IMR-90 (cell line): ENCODE results near the gene PCAT6.

Source experiments
- BHLHE40 ChIP-seq: fragments of 150-350 bp; IDR thresholded peaks from 2 replicates; pipeline ENCODE4 v1.6.1; 2016; ENCODE audit warnings: mild to moderate bottlenecking, low read depth, low read length
- CEBPB ChIP-seq: IDR thresholded peaks from 2 replicates; pipeline ENCODE4 v1.6.1; 2012; ENCODE audit warnings: low read depth, low read length, improper control_type of control experiment
- CHD1 ChIP-seq: IDR thresholded peaks from 2 replicates; pipeline ENCODE4 v1.6.1; 2012; ENCODE audit warnings: low read depth, low read length, improper control_type of control experiment
- CTCF ChIP-seq: conservative IDR thresholded peaks from 2 replicates; pipeline ENCODE4 v1.5.1; 2012; ENCODE audit warnings: mild to moderate bottlenecking, low read depth, low read length, improper control_type of control experiment
- ELK1 ChIP-seq: fragments of 150-350 bp; IDR thresholded peaks from 2 replicates; pipeline ENCODE4 v1.6.1; 2016; ENCODE audit warnings: low read depth, mild to moderate bottlenecking, low read length, moderate library complexity, borderline replicate concordance
- MAFK ChIP-seq: IDR thresholded peaks from 2 replicates; pipeline ENCODE4 v1.6.1; 2012; ENCODE audit warnings: low read depth, low read length, improper control_type of control experiment
- MAZ ChIP-seq: IDR thresholded peaks from 2 replicates; pipeline ENCODE4 v1.6.1; 2012; ENCODE audit warnings: low read depth, mild to moderate bottlenecking, low read length, improper control_type of control experiment, moderate library complexity, borderline replicate concordance
- POLR2A ChIP-seq: IDR thresholded peaks from 2 replicates; pipeline ENCODE4 v1.6.1; 2012; ENCODE audit warnings: mild to moderate bottlenecking, low read depth, low read length
- RAD21 ChIP-seq: IDR thresholded peaks from 2 replicates; pipeline ENCODE4 v1.6.1; 2012; ENCODE audit warnings: low read length, improper control_type of control experiment
- RFX5 ChIP-seq: IDR thresholded peaks from 2 replicates; pipeline ENCODE4 v1.8.0; 2012; ENCODE audit warnings: low read depth, mild to moderate bottlenecking, low read length, moderate library complexity
- SMC3 ChIP-seq: fragments of 150-350 bp; IDR thresholded peaks from 2 replicates; pipeline ENCODE4 v1.6.1; 2016; ENCODE audit warnings: low read depth, mild to moderate bottlenecking, antibody characterized with exemption, low read length, moderate library complexity
- USF2 ChIP-seq: fragments of 150-350 bp; IDR thresholded peaks from 2 replicates; pipeline ENCODE4 v1.6.1; 2017; ENCODE audit warnings: mild to moderate bottlenecking, antibody characterized with exemption, low read length, low read depth

GRCh38 chr1:202794051-202794740 is 16.6 kb upstream of the PCAT6 start:
- no peak for TF ChIP-seq BHLHE40
- no peak for TF ChIP-seq CTCF
- no peak for TF ChIP-seq MAFK
- TF ChIP-seq RAD21, result no peak
- no peak for TF ChIP-seq ELK1
- no peak for TF ChIP-seq RFX5
- TF ChIP-seq POLR2A, result no peak
- no peak for TF ChIP-seq USF2
- no peak for TF ChIP-seq MAZ
- TF ChIP-seq CEBPB, result no peak
- TF ChIP-seq SMC3, result no peak
- TF ChIP-seq CHD1, result no peak
